Gastroesophageal sphincter (tissue), 3 donors: Measurements from ENCODE around the gene LPP.

ENCODE experiments used
- CTCF ChIP-seq, 4 experiments: fragments of 200-600 bp in 2 of 4; fragments of 450-650 bp in 2 of 4; sonication (generic) in 1 of 4; IDR thresholded peaks; one replicate each; pipeline ENCODE4 v1.5.1; 2017 to 2019; ENCODE audit warnings: antibody characterized with exemption in 4 of 4, mild to moderate bottlenecking in 2 of 4, moderate library complexity in 2 of 4
- EP300 ChIP-seq: sonication (generic); formaldehyde crosslinking; IDR thresholded peaks from one replicate; pipeline ENCODE4 v1.6.1; 2017; ENCODE audit warnings: antibody characterized with exemption, mild to moderate bottlenecking
- POLR2A ChIP-seq, 2 donors: fragments of 450-650 bp; IDR thresholded peaks; one replicate each; pipeline ENCODE4 v1.6.1; 2017; ENCODE audit warnings: antibody characterized with exemption in 2 of 2, mild to moderate bottlenecking in 2 of 2, moderate library complexity in 1 of 2
- POLR2AphosphoS5 ChIP-seq: sonication (generic); formaldehyde crosslinking; IDR thresholded peaks from one replicate; pipeline ENCODE4 v1.6.1; 2017; ENCODE audit warnings: antibody characterized with exemption

DNA sequence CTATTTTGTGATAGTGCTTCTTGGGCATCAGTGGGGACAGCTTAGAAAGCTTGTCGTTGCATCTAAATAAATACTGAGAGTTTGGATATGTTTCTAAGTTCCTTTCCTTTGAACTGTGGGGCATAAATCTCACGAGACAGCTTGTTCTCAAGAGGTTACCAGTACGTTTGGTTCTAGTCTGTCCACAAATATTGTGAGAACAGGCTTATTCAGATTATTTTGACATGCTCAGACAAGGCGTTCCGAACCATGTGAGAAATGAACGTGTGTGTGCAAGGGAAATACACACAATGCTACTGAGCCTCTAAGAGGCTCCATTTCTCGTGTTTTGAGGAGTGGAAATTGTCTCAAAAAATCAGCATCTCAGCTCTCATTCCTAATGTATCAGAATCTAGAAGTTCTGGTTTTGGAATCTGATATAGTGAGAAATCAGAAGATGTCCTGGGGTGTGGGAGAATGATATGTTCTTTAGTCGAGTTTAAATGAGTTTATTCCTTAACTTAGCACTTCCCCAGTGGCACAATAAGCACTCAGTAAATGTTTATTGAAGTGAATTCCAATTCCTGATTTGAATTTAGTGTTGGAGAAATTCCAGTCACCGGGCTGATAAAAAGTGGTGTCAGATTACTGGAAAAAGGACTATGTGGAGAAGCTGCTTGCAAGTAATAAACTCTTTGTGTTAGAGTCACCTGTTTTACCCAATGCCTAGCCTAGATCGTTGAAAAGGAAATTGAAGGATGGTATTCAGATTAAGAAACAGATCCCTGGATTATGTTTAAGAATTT is 481.5 kb downstream of the LPP start:
- TF ChIP-seq CTCF (IDR thresholded peaks at IDR 0.05) (no peak), POLR2A (IDR thresholded peaks at IDR 0.05) (no peak), EP300 (no peak), POLR2AphosphoS5 (peak; percentile 22)
